Activated CD4-positive, alpha-beta T cell treated with anti-CD3 and anti-CD28 coated beads, Interleukin-2, amount 50 U/mL, for 48 hours (primary cell): ENCODE results near the gene GCSAM.
A peak's percentile ranks its signal among the peaks of the same experiment; 100 is the strongest.

Source experiments
- DNase-seq, 2 experiments: peaks; one replicate each; pipeline ENCODE4 v3.0.0-alpha.2; 2020

The GCSAM gene

DNA sequence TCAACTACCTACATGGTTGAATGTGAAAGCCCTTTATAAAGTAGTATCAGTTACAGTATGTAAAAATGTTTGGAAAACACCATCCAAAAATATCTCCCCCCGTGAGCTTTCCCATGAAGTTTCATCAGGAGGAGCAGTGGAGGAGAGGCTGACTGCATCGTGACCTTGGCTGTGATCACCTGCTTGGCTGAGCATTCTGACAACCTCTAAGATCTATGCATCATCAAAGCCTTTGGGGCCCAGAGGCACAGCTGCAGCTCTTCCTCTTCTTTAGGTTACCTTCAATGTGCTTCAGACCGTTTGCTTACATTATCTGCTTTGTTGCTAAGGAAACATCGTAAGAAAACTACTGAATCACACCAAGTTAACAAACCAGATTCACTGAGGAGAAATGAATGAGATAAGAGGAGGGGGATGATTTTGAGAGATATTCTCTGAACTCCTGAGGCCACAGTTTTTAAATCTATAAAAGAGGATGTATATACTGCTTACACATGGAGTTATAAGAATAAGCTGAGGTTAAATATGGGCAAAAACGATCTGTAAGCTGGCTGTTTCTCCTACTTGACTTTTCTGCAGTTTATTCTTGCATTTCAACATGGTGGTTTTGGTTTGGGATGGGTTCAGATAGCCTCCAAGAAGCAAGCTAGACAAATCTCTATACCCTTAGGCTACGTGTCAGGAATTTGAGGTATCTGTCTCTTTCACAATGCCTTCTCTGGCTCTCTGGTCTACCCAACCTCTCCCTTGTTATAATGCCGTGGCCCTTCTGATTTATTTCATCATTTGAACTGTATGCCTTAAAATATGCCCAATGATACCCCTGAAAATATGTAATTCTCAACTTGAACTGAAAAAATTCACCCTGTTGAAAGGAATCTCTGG is 4.0 kb downstream of the GCSAM start:
- DNase-seq: peak; percentile 28 to 44

DNA sequence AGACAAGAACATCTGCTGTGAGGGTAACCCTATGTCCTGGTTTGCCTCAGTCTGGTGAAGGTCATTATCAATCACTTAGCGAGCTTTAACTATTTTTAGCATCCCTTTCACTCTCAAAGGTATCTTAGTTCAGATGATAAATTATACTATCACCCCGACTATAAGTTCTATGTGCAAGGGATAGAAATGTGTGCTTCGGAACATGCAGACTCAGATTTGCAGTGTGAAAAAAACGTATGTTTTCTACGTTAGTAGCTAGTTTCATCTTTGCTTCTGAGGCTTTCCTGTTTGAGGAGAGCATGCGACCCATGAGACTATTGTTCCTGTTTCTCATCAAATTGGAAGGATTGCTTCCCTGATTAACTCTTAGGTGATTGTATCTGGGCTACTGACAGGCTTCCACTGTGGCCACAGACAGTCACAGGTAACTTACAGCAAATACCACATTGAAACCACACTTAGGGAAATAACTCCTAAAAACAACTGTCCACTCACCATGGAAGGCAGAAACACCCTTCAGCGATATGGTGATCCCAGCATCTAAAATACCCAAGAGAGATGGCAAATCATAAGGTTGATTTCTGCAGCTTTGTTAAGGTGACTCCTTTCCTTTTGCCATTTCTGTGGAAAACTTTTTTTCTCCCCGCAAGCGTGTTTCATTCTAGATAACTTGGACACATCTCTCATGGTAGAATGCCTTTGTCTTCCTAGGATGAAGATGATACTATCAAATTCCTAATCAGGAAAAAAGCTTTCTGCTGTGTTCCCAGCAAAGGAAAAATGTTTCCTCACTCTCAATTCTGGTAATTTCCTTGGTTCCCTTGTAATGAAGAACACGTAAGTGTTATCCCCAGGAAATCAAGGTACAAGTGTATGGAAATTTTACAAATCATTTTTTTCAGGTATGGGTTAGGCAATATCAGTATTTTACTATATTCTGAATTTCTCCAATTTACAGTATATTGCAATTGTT is 5.2 kb downstream of the GCSAM start:
- no peak for DNase-seq

DNA sequence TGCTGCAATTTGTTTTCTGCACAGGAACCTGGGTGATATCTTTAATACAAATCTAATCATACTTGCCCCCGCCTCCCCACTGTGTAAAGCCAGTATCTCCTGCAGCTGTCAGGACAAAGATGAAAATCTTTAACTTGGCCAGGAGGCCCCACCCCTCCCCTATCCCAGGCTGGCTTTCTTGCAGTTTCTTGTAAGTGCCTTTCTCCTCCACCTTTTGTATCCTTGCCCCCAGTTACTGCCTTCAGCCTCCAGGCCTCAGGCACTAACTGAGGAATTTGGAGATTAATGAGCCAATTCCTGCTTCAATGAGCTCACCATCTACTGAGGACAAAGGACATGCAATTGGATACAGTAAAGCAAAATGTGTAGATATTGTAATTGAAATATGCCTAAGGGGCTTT is 6.5 kb downstream of the GCSAM start:
- no peak for DNase-seq

DNA sequence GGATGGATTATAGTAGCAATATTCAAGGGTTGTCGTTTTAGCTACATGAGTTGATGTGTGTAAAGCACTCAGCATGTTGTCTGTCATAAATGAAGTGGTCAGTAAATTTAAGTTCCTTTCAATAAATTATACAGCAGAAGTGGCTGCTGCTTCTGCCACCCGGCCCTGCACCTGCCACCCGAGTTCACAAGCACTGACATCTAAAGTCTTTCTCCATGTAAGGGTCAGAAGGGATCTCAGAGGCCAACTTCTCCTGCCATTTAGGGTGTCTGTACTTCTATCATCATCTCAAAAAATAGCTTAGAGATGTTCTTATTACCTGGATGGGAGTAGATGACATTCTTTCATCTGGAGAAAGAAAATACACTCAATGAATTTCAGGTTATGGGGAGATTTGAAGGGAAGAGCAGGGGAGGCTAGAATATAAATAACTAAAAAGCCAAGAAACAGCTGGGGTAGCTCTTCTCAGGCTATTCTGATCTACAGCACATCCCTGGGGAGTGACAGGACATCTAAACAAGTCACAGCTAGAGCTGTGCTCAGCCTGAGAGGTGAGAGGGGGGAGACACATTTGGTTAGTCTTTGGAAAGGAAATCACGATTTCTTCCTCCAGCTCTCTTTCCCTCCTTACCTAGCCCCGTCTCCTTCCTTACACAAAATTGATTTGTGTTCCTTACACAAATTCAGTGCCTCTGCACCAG is 8.0 kb downstream of the GCSAM start:
- no peak for DNase-seq

DNA sequence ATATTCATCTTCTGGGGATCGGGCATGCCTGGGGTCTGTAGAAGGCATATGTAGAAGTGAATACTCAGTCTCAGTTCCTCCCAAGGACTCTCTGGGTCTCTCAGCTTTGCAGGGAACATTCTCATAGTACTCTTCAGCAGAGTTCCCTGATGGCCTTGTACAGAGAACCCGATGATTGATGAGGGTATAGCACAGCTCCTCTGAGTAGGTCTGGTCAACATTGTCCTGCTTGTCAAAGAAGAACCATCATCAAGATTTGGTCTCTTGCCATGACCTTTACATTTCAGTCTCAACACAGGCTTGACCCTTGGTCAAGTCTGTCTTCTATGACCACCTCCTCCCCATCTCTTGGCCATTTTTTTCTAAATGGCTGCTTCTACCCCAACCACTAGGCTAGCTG is 9.5 kb downstream of the GCSAM start:
- no peak for DNase-seq

DNA sequence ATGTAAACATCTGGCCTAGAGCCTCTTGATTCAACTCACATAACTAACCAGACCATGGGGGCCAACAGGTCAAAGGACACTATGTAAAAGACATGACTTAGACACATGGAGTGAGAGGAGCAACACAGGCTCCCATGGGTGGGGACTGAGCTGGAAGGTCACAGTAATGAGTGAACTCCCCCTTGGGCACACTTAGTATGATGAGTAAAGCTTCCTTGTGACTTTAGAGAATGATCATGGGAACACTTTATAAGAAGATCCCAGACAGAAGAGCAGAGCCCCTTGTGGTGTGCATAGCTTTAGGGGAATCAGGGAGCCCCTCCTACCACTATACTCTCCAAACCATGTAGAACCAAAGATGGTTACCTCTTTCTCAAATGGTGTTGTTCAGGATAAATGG is 10.2 kb downstream of the GCSAM start:
- no peak for DNase-seq

DNA sequence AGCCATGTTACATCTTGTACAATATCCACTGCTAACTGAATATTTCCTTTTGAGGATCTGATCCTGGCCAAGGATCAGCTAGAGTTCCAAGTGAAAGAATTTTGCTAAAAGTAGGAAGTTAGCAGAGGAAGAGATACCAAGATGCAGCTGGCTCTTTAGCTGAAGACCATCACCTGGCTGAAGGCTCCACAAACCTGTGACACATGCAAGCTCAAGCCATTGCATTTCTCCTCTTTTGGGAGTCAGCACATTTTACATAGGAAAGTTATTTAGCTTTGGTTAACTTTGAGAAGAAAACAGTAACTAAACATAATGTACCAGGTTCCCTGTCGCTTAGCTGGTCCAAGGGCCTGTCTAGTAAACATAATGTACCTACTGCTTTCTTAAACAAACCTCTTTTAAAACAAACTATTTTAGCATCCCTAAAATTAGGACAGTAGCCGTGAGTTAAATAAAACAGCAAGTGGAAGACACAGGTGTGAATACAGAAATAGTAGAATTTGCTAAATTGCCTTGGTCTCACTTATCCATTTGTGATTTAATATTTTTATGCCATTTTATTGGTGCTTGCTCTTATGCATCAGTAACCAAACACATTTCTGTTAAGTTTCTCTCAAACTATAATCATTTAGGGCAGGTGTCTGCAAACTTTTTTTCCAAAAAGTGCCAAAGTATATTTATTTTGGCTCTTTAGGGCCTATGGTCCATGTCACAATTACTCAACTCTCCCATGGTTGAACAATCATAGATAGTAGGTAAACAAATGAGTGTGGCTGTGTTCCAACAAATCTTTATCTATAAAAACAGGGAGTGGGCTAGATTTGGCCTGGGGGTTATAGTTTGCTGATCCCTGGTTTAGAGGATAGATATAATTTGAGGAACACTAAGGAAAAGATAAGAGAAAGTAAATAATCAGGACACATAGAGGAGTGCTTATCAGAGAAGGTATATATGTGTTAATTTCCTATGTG is 11.2 kb downstream of the GCSAM start:
- DNase-seq: no peak

DNA sequence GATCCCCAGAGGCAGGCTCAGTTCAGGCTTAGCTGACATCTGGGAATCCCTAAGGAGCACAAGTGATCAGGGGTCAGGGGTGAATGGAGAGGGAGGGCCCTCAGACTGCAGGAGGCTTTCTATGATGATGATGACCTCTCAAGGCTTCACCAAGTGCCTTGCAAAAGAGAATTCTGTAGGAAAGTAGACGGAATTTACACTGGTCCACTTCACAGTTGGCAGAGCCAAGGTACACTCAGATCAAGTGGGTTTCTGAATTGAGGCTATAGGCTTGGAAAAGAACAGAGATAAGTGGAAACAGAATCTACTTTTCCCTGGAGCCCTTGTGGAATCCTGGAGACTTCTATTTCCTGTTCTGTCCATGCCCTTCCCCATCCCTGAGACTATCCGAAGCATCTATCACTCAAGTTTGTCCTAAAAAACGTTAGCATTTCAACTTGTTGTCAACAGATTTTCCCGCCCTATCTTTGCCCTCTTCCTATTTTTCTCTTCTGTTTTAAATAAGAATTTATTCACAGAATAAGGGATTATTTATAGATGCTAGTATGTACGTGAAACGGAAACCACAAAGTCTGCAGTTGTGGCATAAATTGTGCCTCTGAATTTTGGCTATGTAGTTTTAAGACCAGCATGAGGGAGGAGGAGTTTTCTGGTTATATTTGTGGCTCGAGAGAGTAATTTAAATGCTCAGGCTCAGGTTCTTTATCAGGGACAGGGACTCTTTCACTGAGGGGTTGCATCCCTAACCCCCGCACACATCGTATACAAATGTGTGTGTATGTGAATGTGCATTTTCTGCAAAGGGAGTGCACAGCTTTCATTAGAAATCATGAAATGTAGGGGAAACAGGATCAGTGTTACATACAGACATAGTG is 12.8 kb downstream of the GCSAM start:
- no peak for DNase-seq

DNA sequence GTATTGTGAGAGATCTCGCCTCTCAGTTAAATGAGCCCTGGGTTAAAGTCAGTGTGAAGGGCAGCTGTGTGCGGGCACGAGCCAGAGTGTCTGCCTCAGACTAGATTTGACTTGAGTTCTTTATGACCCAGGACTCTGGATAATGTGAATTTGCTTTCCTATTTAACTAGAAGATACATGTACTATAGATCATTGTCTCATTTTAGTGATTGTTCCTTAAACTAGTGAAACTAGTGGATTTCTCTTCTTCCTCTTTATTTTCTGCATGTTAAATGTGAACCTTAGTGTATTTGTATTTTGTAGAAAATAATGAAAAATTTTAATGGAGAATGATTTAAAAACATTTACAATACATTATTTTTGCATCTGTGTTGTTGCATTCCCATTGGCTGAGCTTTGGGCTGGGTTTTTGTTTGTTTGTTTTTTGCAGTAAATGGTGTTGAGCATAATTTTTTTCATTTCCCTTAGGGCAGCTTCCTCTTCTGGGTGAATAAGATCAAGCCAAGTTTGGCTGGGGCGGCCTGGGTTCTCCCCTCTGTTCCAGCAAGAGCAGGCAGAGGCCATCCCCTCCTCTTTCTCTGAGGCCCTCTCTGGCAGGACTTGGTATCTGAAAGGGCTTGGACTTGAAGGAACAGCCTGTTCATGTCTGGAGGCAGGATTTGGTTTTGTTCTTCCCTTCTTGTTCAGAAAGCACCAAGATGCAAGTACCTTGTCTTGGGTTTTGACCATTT is 15.0 kb downstream of the GCSAM start:
- DNase-seq: no peak

DNA sequence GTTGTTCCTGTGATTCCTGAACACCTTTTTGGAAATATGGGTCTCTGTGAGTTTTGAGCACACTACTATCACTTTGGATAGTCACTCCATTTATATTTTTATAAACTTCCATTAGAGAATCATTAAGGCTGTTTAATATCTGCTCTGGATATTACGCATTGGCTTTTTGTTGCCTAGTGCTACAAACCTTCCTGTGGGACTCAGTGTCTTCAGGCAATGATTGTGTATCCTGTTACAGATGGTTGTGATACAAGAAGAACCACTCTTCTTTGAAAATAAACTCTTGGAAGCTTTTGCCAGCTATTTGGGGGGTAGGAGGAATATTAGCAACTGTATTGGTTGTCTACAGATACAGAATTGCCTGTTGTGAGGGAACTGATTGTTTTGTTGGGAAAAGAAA is 15.6 kb downstream of the GCSAM start:
- no peak for DNase-seq

DNA sequence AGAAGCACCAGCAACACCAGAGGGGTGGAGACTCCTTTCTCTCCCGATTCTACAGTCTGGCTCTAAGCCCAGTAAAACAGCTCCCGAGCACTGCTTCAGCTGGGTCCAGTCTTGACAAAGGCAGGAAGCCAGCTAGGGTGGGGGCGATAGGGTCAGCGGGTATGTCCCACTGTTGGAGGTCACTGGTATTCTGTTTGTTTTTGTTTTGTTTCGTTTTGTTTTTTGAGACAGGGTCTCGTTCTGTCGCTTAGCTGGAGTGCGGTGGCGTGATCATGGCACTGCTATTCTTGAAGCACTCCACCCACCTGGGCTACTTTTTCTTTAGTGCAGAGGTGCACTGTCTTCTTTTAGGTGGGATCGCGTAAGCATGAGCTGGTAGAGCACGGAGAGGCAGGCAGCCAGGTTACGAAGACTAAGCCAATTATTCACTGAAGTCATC is 16.3 kb downstream of the GCSAM start:
- DNase-seq: no peak

DNA sequence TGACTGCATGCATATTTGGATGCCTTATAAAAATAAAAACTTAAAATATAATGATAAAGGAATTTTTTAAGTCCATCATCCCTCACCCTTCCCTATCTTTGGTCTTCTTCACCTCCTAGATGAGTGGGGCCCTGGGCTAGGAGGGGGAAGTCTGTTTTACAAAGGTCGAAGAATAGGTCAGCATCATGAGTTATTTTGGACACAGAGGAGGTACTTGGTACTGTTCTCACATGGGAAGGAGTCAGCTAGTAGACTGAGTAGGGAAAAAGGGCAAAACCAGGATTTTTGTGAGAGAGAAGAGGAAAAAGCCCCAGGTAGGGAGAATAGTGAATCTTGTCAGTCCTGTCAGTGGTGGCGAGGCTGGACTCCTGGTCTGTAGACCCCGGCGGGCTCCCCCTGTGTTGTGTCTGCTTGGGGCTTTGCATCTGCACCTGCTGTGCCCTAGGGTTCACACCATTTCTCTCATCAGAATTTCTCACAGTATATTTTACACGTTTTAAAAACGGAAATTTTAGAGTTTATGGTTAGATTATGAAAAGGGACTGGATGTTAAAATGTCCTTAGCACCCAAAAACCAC is 17.2 kb downstream of the GCSAM start:
- DNase-seq: no peak

DNA sequence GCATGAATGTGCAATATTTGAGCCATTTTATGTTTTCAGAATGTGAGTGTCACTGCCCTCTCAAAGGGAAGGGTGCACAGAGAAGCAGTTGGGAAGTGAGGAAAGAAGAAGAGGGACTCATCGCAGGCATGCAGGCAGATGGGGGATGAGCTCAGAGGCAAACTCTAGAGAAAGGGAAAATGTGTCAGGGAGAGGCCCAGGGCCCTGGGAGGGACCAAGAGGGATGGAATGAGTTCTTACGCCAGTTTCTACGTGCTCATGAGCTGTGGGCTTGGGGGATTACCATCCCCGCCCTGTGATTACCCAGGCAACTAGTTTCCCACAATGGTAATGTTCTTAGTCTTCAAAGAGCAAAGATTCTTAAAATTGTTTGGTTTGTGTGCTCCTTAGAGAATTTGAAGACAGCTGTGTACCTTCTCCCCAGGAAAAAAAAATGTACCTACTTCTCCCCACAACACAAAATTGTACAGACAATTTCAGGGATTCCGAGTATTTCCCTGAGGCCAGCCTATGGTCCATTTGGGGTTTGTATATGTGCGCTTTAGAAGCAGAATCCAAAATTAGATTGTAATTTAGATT is 17.8 kb downstream of the GCSAM start:
- no peak for DNase-seq

DNA sequence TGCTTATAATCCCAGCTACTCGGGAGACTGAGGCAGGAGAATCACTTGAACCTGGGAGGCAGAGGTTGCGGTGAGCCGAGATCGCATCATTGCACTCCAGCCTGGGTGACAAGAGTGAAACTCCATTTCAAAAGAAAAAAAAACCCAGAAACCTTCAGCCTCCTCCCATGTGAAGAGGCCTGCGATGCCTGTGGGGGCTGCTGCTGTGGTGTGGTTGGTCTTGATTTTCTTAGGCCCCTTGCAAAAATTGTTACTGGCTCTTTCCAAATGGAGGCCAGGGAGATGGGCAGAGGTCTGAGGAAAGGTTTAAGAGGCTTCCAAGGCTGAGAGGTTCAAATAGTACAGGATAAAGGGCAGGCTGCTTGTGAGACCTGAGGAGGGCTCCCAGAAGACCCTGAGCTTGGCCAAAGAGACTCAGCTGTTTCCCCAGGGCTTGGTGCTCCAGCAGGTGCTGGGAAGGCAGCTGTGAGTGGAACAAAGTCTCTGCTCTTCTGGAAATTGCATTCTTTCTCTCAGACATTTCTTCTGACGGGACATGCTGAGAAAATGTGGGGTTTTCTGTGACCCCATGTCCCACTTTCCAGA is 18.4 kb downstream of the GCSAM start:
- no peak for DNase-seq

DNA sequence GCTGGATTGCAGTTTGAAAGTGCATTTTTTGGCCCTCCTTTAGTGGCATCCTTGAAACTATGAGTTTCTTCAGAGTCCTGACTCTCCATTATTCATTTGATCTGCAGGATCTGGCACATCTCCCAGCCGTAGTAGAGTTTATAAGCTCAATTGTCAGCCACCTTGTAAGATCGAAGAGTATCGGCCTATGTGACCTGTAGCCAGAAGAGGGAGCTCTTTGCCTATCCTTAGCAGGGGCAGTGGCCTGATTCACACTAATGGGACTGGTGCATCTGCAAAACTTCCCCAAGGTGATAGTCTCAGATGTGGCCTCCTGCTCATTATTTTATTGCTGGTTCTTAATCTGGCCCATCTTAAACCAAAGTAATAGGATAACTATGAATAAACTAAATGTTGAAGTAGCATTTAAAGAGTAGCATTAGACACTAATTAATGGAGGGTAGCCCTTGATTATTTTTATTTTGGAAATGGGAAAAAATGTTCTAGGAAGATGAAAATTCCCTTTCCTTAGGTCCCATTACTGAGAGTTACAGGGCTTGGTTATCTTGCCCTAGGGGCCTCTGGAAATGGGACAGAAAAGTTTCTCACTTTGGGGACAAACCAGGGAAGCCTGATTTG is 21.2 kb downstream of the GCSAM start:
- DNase-seq: peak; percentile 48 to 63

DNA sequence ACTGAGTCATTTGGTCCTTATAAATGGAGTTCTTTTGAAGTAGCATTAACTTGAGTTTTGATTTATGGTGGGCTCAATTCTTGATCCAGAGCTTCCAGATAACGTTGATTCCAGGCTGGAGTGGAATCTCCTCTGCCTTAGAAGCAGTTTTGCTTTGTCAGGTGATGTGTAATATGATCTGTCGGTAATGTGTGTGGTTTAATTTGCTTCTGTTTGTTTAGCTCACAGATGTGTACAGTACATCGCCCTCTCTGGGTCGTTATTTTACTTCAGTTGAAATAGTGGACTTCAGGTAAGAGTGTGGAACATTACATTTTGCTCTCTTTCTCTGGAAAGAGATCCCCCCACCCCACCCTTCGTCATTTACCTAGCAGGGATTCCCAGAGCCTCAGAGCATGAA is 23.7 kb downstream of the GCSAM start:
- DNase-seq: no peak

DNA sequence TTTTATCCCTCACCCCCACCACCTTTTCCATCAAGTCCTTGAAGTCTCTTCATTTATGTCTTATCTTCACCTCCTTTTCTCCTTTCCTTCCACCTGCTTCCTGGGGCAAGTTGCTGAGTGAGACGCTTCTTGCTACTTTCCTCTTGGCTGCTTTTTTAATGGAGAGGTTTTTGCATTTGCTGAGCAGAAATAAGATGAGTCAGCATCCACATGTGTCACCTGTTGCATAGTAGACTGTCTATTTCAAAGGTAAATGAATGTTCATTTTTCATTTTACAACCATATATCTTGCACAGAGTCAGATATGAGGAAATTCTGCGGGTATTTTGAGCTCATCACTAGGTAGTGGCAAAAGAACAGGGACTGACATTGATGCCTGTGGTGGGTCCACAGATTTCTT is 28.3 kb downstream of the GCSAM start:
- DNase-seq: no peak

DNA sequence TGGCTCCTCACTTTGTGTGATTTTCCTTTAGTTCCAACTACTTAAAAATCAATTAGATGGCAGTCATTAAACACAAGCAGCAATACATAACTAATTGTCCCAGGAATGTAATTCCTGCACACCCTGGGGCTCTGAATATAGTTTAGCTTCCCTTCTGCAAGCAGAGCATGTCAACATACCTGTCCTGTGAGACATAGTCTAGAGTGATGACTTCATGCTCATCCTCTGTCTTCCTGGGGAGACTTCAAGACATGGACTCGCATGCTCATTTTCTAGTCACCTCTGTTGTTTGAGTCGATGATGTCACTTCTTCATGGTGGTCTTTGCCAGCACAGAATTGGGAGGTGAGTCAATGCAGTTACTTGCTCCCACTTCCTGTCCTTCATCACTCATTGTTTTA is 31.1 kb downstream of the GCSAM start:
- no peak for DNase-seq
